SU-DHL-6 (cell line): ENCODE measurements around the gene EXPH5.

Experiments used
- H2AFZ ChIP-seq: fragments of 200-600 bp; sonication (generic); 2 replicates; pipeline ENCODE4 v1.6.1; 2014; ENCODE audit warnings: low read depth, mild to moderate bottlenecking, moderate library complexity, mixed read lengths, antibody characterized with exemption, low read length; ENCODE audit not compliant: severe bottlenecking
- H3F3A ChIP-seq: fragments of 200-600 bp; shearing (Covaris generic); 2 replicates; pipeline ENCODE4 v1.6.0; 2016; ENCODE audit warnings: antibody characterized with exemption, mild to moderate bottlenecking; ENCODE audit not compliant: insufficient read depth
- H3K27ac ChIP-seq: fragments of 200-600 bp; sonication (generic); 2 replicates; pipeline ENCODE4 v1.5.1; 2016; ENCODE audit warnings: low read depth, mild to moderate bottlenecking, low read length, moderate library complexity, mixed read lengths
- H3K27me3 ChIP-seq: fragments of 200-600 bp; sonication (generic), shearing (Covaris generic); 2 replicates; pipeline ENCODE4 v1.6.0; 2014; ENCODE audit warnings: mild to moderate bottlenecking, low read length
- H3K36me3 ChIP-seq: fragments of 200-600 bp; sonication (generic); 2 replicates; pipeline ENCODE4 v1.6.1; 2014; ENCODE audit warnings: mild to moderate bottlenecking, low read length, mixed read lengths
- H3K4me2 ChIP-seq: fragments of 300-600, 200-600 bp; shearing (Covaris generic), sonication (generic); 2 replicates; pipeline ENCODE4 v1.6.0; 2014; ENCODE audit warnings: low read length, low read depth, mild to moderate bottlenecking; ENCODE audit not compliant: poor library complexity, severe bottlenecking
- H3K4me3 ChIP-seq: fragments of 200-600 bp; sonication (generic); 2 replicates; pipeline ENCODE4 v1.5.1; 2014; ENCODE audit warnings: antibody characterized with exemption, low read length, mild to moderate bottlenecking, mixed read lengths; ENCODE audit not compliant: insufficient read depth, poor library complexity, severe bottlenecking
- H3K79me2 ChIP-seq: fragments of 200-600 bp; sonication (generic); 2 replicates; pipeline ENCODE4 v1.6.1; 2014; ENCODE audit warnings: mild to moderate bottlenecking, low read length, moderate library complexity; ENCODE audit not compliant: insufficient read depth
- H3K9ac ChIP-seq: fragments of 200-600 bp; sonication (generic); 2 replicates; pipeline ENCODE4 v1.7.0; 2014; ENCODE audit warnings: mild to moderate bottlenecking, low read length
- H3K9me2 ChIP-seq: fragments of 200-600 bp; sonication (generic); replicated peaks from 2 replicates; pipeline ENCODE4 v1.6.1; 2014; ENCODE audit warnings: low read length; ENCODE audit not compliant: insufficient read depth
- H3K9me3 ChIP-seq: fragments of 200-600 bp; sonication (generic); 2 replicates; pipeline ENCODE4 v1.6.1; 2014; ENCODE audit warnings: low read length, mixed read lengths; ENCODE audit not compliant: insufficient read depth
- H4K20me1 ChIP-seq: fragments of 200-600 bp; sonication (generic); 2 replicates; pipeline ENCODE4 v1.6.1; 2014; ENCODE audit warnings: low read depth, mild to moderate bottlenecking, antibody characterized with exemption, low read length, moderate library complexity, mixed read lengths
- CTCF ChIP-seq: fragments of 200-600 bp; sonication (generic); IDR thresholded peaks from one replicate; pipeline ENCODE4 v1.5.1; 2017; ENCODE audit warnings: antibody characterized with exemption, mild to moderate bottlenecking, low read length, moderate library complexity; ENCODE audit not compliant: insufficient read depth, poor library complexity, severe bottlenecking
- EZH2phosphoT487 ChIP-seq: fragments of 200-600 bp; sonication (generic), shearing (Covaris generic); conservative IDR thresholded peaks from 2 replicates; pipeline ENCODE4 v1.6.1; 2018; ENCODE audit warnings: mild to moderate bottlenecking, antibody characterized with exemption, low read length, moderate library complexity, mixed read lengths

The EXPH5 gene

DNA sequence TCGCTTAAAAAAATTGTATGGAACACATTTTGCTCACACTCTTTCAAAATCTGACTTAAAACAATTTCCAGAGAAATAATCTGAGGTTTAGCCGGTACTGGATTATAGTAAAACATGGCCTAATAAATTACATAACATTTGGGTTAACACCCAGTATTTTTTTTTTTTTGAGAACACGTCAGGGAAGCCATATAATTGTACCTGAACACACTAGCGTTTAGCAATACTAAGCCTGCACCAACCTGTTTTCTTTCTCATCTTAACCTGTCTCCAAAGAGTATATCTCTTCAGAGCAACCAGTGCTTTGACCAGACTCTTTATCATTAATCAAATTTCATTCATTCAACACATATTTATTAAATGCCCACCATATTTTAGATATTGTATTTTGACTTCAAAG lies 93.4 kb downstream of the EXPH5 start:
- Histone ChIP-seq H4K20me1 (no peaks in the 10 kb centered on the region), H3K79me2 (no peaks in the 10 kb centered on the region), H3K9me3 (no peaks in the 10 kb centered on the region), H3K4me3 (no peak overlapping the region), H3K9me2 (no peaks in the 10 kb centered on the region), H3K4me2 (no peak overlapping the region), H3K27ac (no peak overlapping the region), H3K27me3 (no peaks in the 10 kb centered on the region), H3K36me3 (no peaks in the 10 kb centered on the region), H3F3A (no peaks in the 10 kb centered on the region), H3K9ac (no peak overlapping the region), H2AFZ (no peak overlapping the region)
- no peak for TF ChIP-seq EZH2phosphoT487
- no peak for TF ChIP-seq CTCF

GRCh38 chr11:108498816-108499408 lies 94.7 kb downstream of the EXPH5 start:
- Histone ChIP-seq H3K9ac (no peak overlapping the region; the same call in 1 of the 2 replicates), H3K36me3 (no peaks in the 10 kb centered on the region), H3K9me3 (no peaks in the 10 kb centered on the region), H3K79me2 (no peaks in the 10 kb centered on the region), H2AFZ (no peak overlapping the region), H3F3A (no peaks in the 10 kb centered on the region), H3K4me2 (peak overlapping the region; percentile 32), H4K20me1 (no peaks in the 10 kb centered on the region), H3K27me3 (no peaks in the 10 kb centered on the region), H3K4me3 (no peak overlapping the region), H3K27ac (no peak overlapping the region), H3K9me2 (no peaks in the 10 kb centered on the region)
- no peak for TF ChIP-seq CTCF

- H3K36me3 ChIP-seq = no peaks in the 10 kb centered on the region
- no peaks in the 10 kb centered on the region for H3K9me2 ChIP-seq
- H3K4me2 ChIP-seq = peak within 1 kb of the TSS; percentile 32
- peak within 1 kb of the TSS; percentile 16 for H2AFZ ChIP-seq
- TF ChIP-seq CTCF (no peak), EZH2phosphoT487 (no peak)
- H3F3A ChIP-seq = no peaks in the 10 kb centered on the region
- H3K9me3 ChIP-seq = no peaks in the 10 kb centered on the region
- no peaks in the 10 kb centered on the region for H4K20me1 ChIP-seq
- peak within 1 kb of the TSS; percentile 20; the same call in 1 of the 2 replicates for H3K9ac ChIP-seq
- peak within 1 kb of the TSS; percentile 10 for H3K4me3 ChIP-seq
- no peak within 1 kb of the TSS for H3K27ac ChIP-seq
- no peaks in the 10 kb centered on the region for H3K79me2 ChIP-seq
- H3K27me3 ChIP-seq = no peaks in the 10 kb centered on the region
Observed at GRCh38 chr11:108498046-108498815, 95.3 kb downstream of the EXPH5 start, which contains the start of gene POGLUT3. Gene POGLUT3, minus strand, starts transcription at chr11:108498384. Its CDS starts 18 bp downstream, at chr11:108498366.
